Colon (tissue), 2 donors: ENCODE results near the gene RSRC1.
"Not testable (repeated sequence)": the region's sequence is repeated elsewhere in the genome, so short reads cannot be mapped to it uniquely, and the experiment has no call there.

Experiments
- FAIRE-seq: peaks from 2 replicates; lab custom pipeline; 2012; peaks lifted over from hg19 to GRCh38; lab: Jason Lieb, UNC
- donor health status: control.
- donor health status: control.

Gene RSRC1

GRCh38 chr3:158465074-158465473, 355.2 kb downstream of the RSRC1 start:
- FAIRE-seq: no peak

GRCh38 chr3:158470944-158471638, 361.2 kb downstream of the RSRC1 start:
- no peak for FAIRE-seq

GRCh38 chr3:158471639-158472294, 361.9 kb downstream of the RSRC1 start:
- FAIRE-seq: peak; percentile 61

GRCh38 chr3:158479051-158479450, 369.2 kb downstream of the RSRC1 start:
- FAIRE-seq: peak; percentile 5

- FAIRE-seq: peak; percentile 57
These were observed 373.9 kb downstream of the RSRC1 start for GRCh38 chr3:158483701-158484235.

- no peak for FAIRE-seq
These were observed 376.3 kb downstream of the RSRC1 start for GRCh38 chr3:158486200-158486599.

- peak; percentile 36 for FAIRE-seq
These were observed 378.8 kb downstream of the RSRC1 start for GRCh38 chr3:158488670-158489069.

GRCh38 chr3:158489181-158489580, 379.3 kb downstream of the RSRC1 start:
- peak; percentile 76 for FAIRE-seq

- no peak for FAIRE-seq
These were observed 382.1 kb downstream of the RSRC1 start for GRCh38 chr3:158491968-158492367.

GRCh38 chr3:158492685-158493084, 382.8 kb downstream of the RSRC1 start:
- FAIRE-seq: no peak

GRCh38 chr3:158493931-158494330, 384.0 kb downstream of the RSRC1 start:
- FAIRE-seq: peak; percentile 36

GRCh38 chr3:158494673-158495072, 384.8 kb downstream of the RSRC1 start:
- no peak for FAIRE-seq

GRCh38 chr3:158495398-158495902, 385.6 kb downstream of the RSRC1 start:
- FAIRE-seq: not testable (repeated sequence)

GRCh38 chr3:158505117-158505516, 395.2 kb downstream of the RSRC1 start:
- no peak for FAIRE-seq

- FAIRE-seq: no peak
These were observed 396.6 kb downstream of the RSRC1 start for GRCh38 chr3:158506456-158506855.

GRCh38 chr3:158508481-158508880, 398.6 kb downstream of the RSRC1 start:
- FAIRE-seq: no peak

- no peak for FAIRE-seq
These were observed 400.0 kb downstream of the RSRC1 start for GRCh38 chr3:158509891-158510290.

- not testable (repeated sequence) for FAIRE-seq
These were observed 406.8 kb downstream of the RSRC1 start for GRCh38 chr3:158516729-158517128.

GRCh38 chr3:158519776-158520175, 409.9 kb downstream of the RSRC1 start:
- FAIRE-seq: no peak

- FAIRE-seq: no peak
These were observed 410.5 kb downstream of the RSRC1 start for GRCh38 chr3:158520433-158520832.

- no peak for FAIRE-seq
These were observed 412.6 kb downstream of the RSRC1 start for GRCh38 chr3:158522221-158523136.

GRCh38 chr3:158528076-158528674, 418.3 kb downstream of the RSRC1 start:
- no peak for FAIRE-seq
